ENCODE measurements around the gene RBM22. TPM values are rescaled to one million over a fixed set of nuclear protein-coding genes. Genes with fewer than 3 reads are reported as not detected.

The RBM22 gene
- total and polyA plus RNA-seq, 2 of the 8 experiments (the other 6 are each of a cell fraction or from before 2014, with no cell fraction given): 20.8 to 33.9 TPM

GRCh38 chr5:150670948-150671310 is 29.9 kb downstream of the RBM22 start (continued):
- TF ChIP-seq GABPA (IDR thresholded peaks at IDR 0.05; ENCODE audit: borderline replicate concordance, insufficient read depth, low read length) (no peak), KDM1A (IDR thresholded peaks at IDR 0.05; ENCODE audit: borderline replicate concordance, low read length) (no peak), MAX (IDR thresholded peaks at IDR 0.05) (no peak), SRF (IDR thresholded peaks at IDR 0.05; ENCODE audit: low read depth, low read length) (no peak), SP4 (IDR thresholded peaks at IDR 0.05; ENCODE audit: low read length) (no peak), RFX5 (IDR thresholded peaks at IDR 0.05; ENCODE audit: borderline replicate concordance, low read depth, low read length) (no peak), CBX5 (IDR thresholded peaks at IDR 0.05; ENCODE audit: low read depth, low read length) (no peak)

Data from H1 (cell line).